Fibroblast of lung (primary cell): ENCODE results near the gene MPHOSPH10. TPM values are rescaled to one million over a fixed set of nuclear protein-coding genes. Genes with fewer than 3 reads are reported as not detected.
"Not testable (repeated sequence)": the region's sequence is repeated elsewhere in the genome, so short reads cannot be mapped to it uniquely, and the experiment has no call there.

Experiments
- DNase-seq, 2 donors: peaks; one replicate each; pipeline versions ENCODE4 v3.0.0 to v3.0.0-alpha.2; 2010; ENCODE audit warnings: low read depth in 2 of 2
- H2AFZ ChIP-seq: 2 replicates; pipeline ENCODE4 v1.5.1; 2012; ENCODE audit warnings: low read length, control low read depth, inconsistent platforms
- H3K27ac ChIP-seq: 2 replicates; pipeline ENCODE4 v1.5.1; 2011; ENCODE audit warnings: low read length, control low read depth; ENCODE audit not compliant: insufficient read depth
- H3K27me3 ChIP-seq: 2 replicates; pipeline ENCODE4 v1.5.1; 2011; ENCODE audit warnings: mild to moderate bottlenecking, low read length; ENCODE audit not compliant: control insufficient read depth, insufficient read depth
- H3K36me3 ChIP-seq: 2 replicates; pipeline ENCODE4 v1.5.1; 2011; ENCODE audit warnings: low read length; ENCODE audit not compliant: control insufficient read depth, insufficient read depth
- H3K4me1 ChIP-seq: 2 replicates; pipeline ENCODE4 v1.5.1; 2011; ENCODE audit warnings: low read length; ENCODE audit not compliant: control insufficient read depth, insufficient read depth; ENCODE audit errors: extremely low read depth
- H3K4me2 ChIP-seq: 2 replicates; pipeline ENCODE4 v1.5.1; 2011; ENCODE audit warnings: low read length, control low read depth; ENCODE audit not compliant: insufficient read depth; ENCODE audit errors: extremely low read depth
- H3K4me3 ChIP-seq, 4 experiments: fragments of 200-600 bp in 1 of 4; sonication (generic) in 1 of 4; replicated peaks in 1 of 4; 2 replicates each; pipeline ENCODE4 v1.5.1; 2011 to 2016; ENCODE audit warnings: low read length in 4 of 4, low read depth in 3 of 4, mild to moderate bottlenecking in 3 of 4, control low read depth in 2 of 4, inconsistent platforms in 1 of 4, mixed read lengths in 1 of 4; ENCODE audit not compliant: insufficient read depth in 1 of 4; ENCODE audit errors: control extremely low read depth in 1 of 4
- H3K79me2 ChIP-seq: 2 replicates; pipeline ENCODE4 v1.5.1; 2012; ENCODE audit warnings: mild to moderate bottlenecking, low read length, inconsistent platforms; ENCODE audit not compliant: control insufficient read depth, insufficient read depth
- H3K9ac ChIP-seq: 2 replicates; pipeline ENCODE4 v1.5.1; 2011; ENCODE audit warnings: mild to moderate bottlenecking, low read length, control low read depth; ENCODE audit not compliant: insufficient read depth
- H3K9me3 ChIP-seq: 2 replicates; pipeline ENCODE4 v1.5.1; 2012; ENCODE audit warnings: low read depth, low read length; ENCODE audit not compliant: control insufficient read depth, insufficient read depth
- H4K20me1 ChIP-seq: 2 replicates; pipeline ENCODE4 v1.5.1; 2011; ENCODE audit warnings: low read length; ENCODE audit not compliant: control insufficient read depth, insufficient read depth; ENCODE audit errors: extremely low read depth
- polyA plus RNA-seq, 2 donors: library from polyadenylated mRNA; depleted of rRNA in 1 of 2; stranded (reverse) in 1 of 2; unstranded in 1 of 2; fragments of >200 nt; gene quantifications; 2 replicates each; pipeline ENCODE4 v1.2.1, GENCODE V29; 2011 to 2012; ENCODE audit warnings: missing spikeins in 1 of 2
- total RNA-seq: library from RNA; depleted of rRNA; stranded (reverse); fragments of >200 nt; gene quantifications from 2 replicates; pipeline ENCODE4 v1.2.1, GENCODE V29; 2014

MPHOSPH10 gene
- total and polyA plus RNA-seq, 2 donors (not counting 1 experiment from before 2014, with no cell fraction given), result 14.7 to 26.2 TPM

DNA sequence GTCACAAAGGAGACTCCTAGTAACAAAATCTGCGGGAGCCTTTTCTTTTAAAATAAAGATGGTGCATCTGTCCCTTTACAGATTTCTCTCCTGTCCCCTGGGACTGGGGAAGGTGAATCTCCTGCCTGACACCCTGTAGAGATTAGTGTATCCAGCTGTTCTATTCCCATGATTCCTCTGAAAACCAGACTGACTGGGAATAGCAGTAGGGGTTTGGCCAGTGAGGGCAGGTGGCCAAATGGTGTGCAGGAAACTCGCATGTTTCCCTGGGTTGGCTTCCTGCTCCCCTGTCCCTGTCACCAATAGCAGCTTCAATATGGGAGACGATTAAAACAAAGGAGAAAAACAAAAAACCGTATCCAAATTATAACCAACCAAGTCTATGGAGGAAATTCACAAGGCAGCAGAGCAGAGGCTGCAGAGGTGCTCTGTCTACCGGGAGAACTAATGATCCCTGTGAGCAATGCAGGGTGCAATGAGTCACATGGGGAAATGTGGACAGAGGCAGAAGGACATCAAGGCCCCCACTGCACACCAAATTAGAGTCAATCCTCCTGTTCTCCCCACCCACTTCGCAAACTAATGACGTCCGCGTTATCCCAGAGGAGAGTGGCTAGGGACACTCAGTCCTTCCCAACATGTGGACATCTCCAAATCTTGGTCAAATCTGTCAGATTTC lies 45.0 kb upstream of the MPHOSPH10 start:
- H3K4me3 ChIP-seq, H4K20me1 ChIP-seq, H3K9ac ChIP-seq, H3K4me1 ChIP-seq, H3K36me3 ChIP-seq, H3K27me3 ChIP-seq, H3K79me2 ChIP-seq, H3K4me2 ChIP-seq, H3K9me3 ChIP-seq, H3K27ac ChIP-seq, DNase-seq, H2AFZ ChIP-seq: not testable (repeated sequence)

DNA sequence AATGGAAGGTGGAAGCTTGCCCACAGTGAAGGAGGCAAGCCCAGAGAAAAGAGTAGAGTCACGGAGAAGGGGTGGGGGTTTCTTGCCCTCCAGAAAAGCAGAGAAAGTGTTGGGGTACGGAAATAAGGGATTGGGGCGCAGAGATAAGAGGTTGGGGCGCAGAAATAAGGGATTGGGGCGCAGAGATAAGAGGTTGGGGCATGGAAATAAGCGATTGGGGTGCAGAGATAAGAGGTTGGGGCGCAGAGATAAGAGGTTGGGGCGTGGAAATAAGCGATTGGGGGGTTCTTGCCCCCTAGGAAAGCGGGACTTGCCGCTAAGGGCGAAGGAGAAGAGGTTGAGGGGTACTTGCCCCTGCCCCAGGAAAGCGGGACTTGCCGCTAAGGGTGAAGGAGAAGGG lies 41.0 kb upstream of the MPHOSPH10 start:
- not testable (repeated sequence) for H3K9ac ChIP-seq, H3K79me2 ChIP-seq, H3K4me2 ChIP-seq, H2AFZ ChIP-seq, H3K36me3 ChIP-seq, H3K9me3 ChIP-seq, H3K27me3 ChIP-seq, H3K27ac ChIP-seq, DNase-seq, H4K20me1 ChIP-seq, H3K4me1 ChIP-seq, H3K4me3 ChIP-seq

DNA sequence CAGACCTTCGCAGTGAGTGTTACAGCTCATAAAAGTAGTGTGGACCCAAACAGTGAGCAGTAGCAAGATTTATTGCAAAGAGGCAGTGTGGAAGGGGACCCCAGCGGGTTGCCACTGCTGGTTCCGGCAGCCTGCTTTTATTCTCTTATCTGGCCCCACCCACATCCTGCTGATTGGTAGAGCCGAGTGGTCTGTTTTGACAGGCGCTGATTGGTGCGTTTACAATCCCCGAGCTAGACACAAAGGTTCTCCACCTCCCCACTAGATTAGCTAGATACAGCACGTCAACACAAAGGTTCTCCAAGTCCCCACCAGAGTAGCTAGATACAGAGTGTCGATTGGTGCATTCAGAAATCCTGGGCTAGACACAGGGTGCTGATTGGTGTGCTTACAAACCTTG lies 38.6 kb upstream of the MPHOSPH10 start:
- DNase-seq, H3K9me3 ChIP-seq, H3K36me3 ChIP-seq, H3K79me2 ChIP-seq, H3K27me3 ChIP-seq, H3K4me1 ChIP-seq, H3K4me3 ChIP-seq, H3K27ac ChIP-seq, H3K9ac ChIP-seq, H2AFZ ChIP-seq, H3K4me2 ChIP-seq, H4K20me1 ChIP-seq: not testable (repeated sequence)

DNA sequence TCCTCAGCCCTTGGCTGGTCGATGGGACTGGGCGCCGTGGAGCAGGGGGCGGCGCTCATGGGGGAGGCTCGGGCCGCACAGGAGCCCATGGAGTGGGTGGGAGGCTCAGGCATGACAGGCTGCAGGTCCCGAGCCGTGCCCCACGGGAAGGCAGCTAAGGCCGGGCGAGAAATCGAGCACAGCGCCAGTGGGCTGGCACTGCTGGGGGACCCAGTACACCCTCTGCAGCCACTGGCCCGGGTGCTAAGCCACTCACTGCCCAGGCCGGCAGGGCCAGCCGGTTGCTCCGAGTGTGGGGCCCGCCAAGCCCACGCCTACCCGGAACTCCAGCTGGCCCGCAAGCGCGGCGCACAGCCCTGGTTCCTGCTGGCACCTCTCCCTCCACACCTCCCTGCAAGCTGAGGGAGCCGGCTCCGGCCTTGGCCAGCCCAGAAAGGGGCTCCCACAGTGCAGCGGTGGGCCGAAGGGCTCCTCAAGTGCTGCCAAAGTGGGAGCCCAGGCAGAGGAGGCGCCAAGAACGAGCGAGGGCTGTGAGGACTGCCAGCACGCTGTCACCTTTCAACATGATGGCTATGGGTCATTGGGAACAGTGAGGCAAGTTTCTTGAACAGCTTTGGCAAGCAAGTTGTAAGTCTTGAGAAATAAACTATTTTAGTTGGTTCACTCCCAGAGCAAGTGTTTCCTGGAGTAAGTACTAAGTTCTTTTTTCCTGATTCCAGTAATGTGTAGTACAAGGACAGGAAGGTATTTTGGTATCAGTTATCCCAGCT lies 37.8 kb upstream of the MPHOSPH10 start:
- H4K20me1 ChIP-seq, H3K79me2 ChIP-seq, H3K27me3 ChIP-seq, H3K36me3 ChIP-seq, H3K4me1 ChIP-seq, H3K4me2 ChIP-seq, H3K9ac ChIP-seq, H3K27ac ChIP-seq, H2AFZ ChIP-seq, H3K9me3 ChIP-seq, DNase-seq, H3K4me3 ChIP-seq: not testable (repeated sequence)
